ENCODE results near the gene PLEK2.
"Not testable (repeated sequence)": the region's sequence is repeated elsewhere in the genome, so short reads cannot be mapped to it uniquely, and the experiment has no call there.

The PLEK2 gene

GRCh38 chr14:67357186-67357968, 54.6 kb downstream of the PLEK2 start:
- DNase-seq, result no peak

GRCh38 chr14:67352055-67352454, 59.9 kb downstream of the PLEK2 start:
- no peak for DNase-seq

GRCh38 chr14:67345583-67345982, 66.4 kb downstream of the PLEK2 start:
- no peak for DNase-seq

GRCh38 chr14:67343601-67344230, 68.2 kb downstream of the PLEK2 start:
- DNase-seq, result no peak

- not testable (repeated sequence) for DNase-seq
Measured at GRCh38 chr14:67341231-67341630, 70.7 kb downstream of the PLEK2 start.
